ENCODE results near the gene CLEC11A. TPM values are rescaled to one million over a fixed set of nuclear protein-coding genes. Genes with fewer than 3 reads are reported as not detected.

CLEC11A gene
- total RNA-seq, 1 donor: 23.5 TPM

DNA sequence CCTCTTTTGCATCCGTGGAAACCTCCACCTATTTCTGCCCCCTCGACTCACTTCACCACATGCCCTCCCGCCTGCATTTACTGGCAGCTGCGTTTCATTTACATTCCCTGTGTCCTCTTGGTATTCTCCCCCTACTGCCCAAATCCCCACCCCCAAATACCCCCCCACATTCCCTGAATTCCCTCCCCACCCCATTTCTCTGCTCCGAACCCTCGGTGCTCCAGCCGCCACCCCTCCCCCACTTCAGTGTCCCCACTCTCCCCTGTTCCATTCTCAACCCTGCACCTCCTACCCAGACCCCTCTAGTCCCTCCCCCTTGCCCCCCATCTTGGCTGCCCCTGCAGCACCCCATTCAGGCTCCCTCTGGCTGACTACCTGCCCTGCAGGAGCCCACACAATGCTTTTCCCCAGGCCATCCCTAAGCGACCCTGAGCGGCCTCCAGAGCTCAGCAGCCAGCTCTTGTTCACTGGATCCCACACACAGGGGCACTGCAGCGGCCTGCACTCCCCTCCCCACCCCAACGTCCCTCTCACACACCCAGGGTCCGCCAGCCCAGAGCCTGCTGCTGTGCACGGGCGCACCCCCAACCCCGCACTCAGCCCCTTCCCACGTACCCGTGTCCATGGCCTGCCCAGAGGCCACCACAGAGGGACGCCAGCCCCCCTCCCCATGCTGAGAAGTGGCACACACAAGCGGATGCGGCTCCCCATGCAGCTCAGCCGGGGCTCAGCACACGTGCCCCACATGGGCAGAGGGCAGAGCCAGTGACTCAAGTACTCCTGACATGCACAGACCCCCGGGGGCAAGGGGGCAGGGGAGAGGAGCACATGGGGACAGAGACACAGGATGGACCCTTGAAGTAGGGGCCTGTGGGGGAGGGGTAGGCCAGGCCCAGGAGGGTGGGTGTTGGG is 29.8 kb upstream of the CLEC11A start:
- Histone ChIP-seq H3K4me2 (ENCODE audit: insufficient read depth, low read length) (no peak overlapping the region), H3K36me3 (ENCODE audit: insufficient read depth, low read length) (no peaks in the 10 kb centered on the region), H3K27ac (ENCODE audit: low read depth, low read length) (no peak overlapping the region), H3K27me3 (ENCODE audit: insufficient read depth, low read length) (peaks cover 6% of the 10 kb centered on the region), H3K4me1 (ENCODE audit: insufficient read depth, low read length) (no peaks in the 10 kb centered on the region), H3K9me3 (ENCODE audit: low read depth, low read length) (no peaks in the 10 kb centered on the region), H3K4me3 (ENCODE audit: insufficient read depth, low read length) (no peak overlapping the region), H2AFZ (ENCODE audit: low read length) (no peak overlapping the region), H4K20me1 (ENCODE audit: insufficient read depth, low read length) (peaks cover 7% of the 10 kb centered on the region), H3K79me2 (ENCODE audit: insufficient read depth, low read length) (no peaks in the 10 kb centered on the region)
- DNase-seq (ENCODE audit: insufficient read length, low spot score, missing footprints): no peak
- TF ChIP-seq, protein P1, sequence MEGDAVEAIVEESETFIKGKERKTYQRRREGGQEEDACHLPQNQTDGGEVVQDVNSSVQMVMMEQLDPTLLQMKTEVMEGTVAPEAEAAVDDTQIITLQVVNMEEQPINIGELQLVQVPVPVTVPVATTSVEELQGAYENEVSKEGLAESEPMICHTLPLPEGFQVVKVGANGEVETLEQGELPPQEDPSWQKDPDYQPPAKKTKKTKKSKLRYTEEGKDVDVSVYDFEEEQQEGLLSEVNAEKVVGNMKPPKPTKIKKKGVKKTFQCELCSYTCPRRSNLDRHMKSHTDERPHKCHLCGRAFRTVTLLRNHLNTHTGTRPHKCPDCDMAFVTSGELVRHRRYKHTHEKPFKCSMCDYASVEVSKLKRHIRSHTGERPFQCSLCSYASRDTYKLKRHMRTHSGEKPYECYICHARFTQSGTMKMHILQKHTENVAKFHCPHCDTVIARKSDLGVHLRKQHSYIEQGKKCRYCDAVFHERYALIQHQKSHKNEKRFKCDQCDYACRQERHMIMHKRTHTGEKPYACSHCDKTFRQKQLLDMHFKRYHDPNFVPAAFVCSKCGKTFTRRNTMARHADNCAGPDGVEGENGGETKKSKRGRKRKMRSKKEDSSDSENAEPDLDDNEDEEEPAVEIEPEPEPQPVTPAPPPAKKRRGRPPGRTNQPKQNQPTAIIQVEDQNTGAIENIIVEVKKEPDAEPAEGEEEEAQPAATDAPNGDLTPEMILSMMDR (IDR thresholded peaks at IDR 0.05; ENCODE audit: extremely low read depth, low read depth, low read length): no peak

DNA sequence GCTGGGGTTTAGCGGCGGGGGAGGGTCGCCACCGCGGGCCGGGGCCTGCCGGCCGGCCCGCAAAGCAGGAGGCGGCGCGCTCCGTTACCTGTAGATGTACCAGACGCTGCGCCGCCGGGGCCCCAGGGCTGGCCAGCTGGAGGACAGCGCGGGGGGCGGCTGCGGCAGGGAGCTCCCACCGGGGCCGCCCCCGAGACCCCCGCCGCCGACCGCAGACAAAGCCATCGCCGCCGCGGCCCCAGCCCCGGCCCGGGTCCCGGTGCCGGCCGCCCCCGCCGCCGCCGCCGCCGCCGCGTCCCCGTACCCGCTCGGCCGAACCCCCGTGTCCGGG is 28.4 kb upstream of the CLEC11A start:
- TF ChIP-seq, protein P1 (IDR thresholded peaks at IDR 0.05; ENCODE audit: extremely low read depth, low read depth, low read length): no peak
- Histone ChIP-seq H3K27ac (ENCODE audit: low read depth, low read length) (no peak overlapping the region), H3K79me2 (ENCODE audit: insufficient read depth, low read length) (no peaks in the 10 kb centered on the region), H3K4me2 (ENCODE audit: insufficient read depth, low read length) (no peak overlapping the region), H3K9me3 (ENCODE audit: low read depth, low read length) (no peaks in the 10 kb centered on the region), H3K36me3 (ENCODE audit: insufficient read depth, low read length) (no peaks in the 10 kb centered on the region), H3K4me3 (ENCODE audit: insufficient read depth, low read length) (no peak overlapping the region), H3K27me3 (ENCODE audit: insufficient read depth, low read length) (peaks cover 6% of the 10 kb centered on the region), H3K4me1 (ENCODE audit: insufficient read depth, low read length) (no peaks in the 10 kb centered on the region), H2AFZ (ENCODE audit: low read length) (no peak overlapping the region), H4K20me1 (ENCODE audit: insufficient read depth, low read length) (peaks cover 7% of the 10 kb centered on the region)
- no peak for DNase-seq (ENCODE audit: insufficient read length, low spot score, missing footprints)

DNA sequence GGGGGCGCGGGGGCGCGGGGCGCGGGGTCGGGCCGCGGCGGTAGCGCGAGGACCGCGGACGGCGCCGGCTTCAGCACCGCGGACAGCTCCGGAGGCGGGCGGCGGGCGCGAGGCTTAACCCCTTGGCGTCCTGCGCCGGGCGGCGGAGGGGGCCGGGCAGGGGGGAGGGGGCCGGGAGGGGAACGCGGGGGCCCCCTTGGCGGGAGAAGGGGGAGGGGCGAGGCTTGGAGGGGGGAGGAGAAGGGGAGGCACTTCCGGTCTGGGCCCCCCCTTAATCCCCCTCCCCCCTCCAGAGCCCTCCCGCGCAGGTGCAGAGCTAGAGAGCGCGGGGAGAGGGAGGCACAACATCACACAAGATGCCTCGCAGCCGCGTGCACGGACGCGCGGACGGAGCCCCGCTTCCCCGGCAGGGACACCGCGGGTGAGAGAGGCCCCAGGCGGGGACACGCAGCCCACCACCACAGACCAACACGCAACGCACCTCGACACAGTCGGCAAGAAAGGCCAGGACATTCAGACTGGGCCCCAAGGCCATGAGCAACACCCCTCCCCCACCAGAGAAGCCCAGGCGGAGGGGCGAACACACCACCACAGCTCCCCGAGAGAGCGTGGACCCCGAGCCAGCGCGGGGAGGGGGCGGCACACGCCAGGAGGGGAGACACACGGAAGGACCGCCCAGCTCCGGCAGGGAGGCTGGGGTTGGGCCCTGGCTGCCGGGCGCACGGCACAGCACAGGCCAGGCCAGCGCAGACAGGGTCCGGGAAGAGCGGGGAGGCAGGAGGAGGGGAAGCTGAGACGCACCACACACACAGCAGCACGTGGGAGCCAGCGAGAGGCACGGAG is 27.7 kb upstream of the CLEC11A start:
- Histone ChIP-seq H3K4me3 (ENCODE audit: insufficient read depth, low read length) (no peak overlapping the region), H3K4me2 (ENCODE audit: insufficient read depth, low read length) (no peak overlapping the region), H3K4me1 (ENCODE audit: insufficient read depth, low read length) (no peaks in the 10 kb centered on the region), H3K27me3 (ENCODE audit: insufficient read depth, low read length) (peaks cover 6% of the 10 kb centered on the region), H2AFZ (ENCODE audit: low read length) (no peak overlapping the region), H3K27ac (ENCODE audit: low read depth, low read length) (no peak overlapping the region), H3K36me3 (ENCODE audit: insufficient read depth, low read length) (no peaks in the 10 kb centered on the region), H4K20me1 (ENCODE audit: insufficient read depth, low read length) (peaks cover 7% of the 10 kb centered on the region), H3K9me3 (ENCODE audit: low read depth, low read length) (no peaks in the 10 kb centered on the region), H3K79me2 (ENCODE audit: insufficient read depth, low read length) (no peaks in the 10 kb centered on the region)
- DNase-seq (ENCODE audit: insufficient read length, low spot score, missing footprints): peak; percentile 96
- TF ChIP-seq, protein P1 (IDR thresholded peaks at IDR 0.05; ENCODE audit: extremely low read depth, low read depth, low read length): no peak

DNA sequence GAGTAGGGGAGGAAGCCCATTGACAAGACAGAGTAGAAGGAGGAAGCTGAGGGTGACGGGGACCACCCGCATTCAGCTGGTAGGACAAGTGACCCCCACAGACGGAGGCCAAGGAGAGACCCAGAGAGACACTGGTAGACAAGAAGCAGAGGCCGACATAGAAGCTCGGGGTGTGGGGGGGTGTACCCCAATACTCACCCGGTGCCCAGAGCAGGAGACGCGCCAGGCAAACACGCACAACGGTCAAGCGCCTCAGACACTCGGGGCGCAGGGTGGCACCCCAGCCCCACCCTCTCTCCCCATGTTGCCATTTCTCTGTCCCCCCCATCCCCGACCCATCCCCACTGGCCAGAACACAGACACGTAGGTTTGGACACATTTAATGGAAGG is 27.1 kb upstream of the CLEC11A start:
- Histone ChIP-seq H3K27me3 (ENCODE audit: insufficient read depth, low read length) (peaks cover 6% of the 10 kb centered on the region), H3K79me2 (ENCODE audit: insufficient read depth, low read length) (no peaks in the 10 kb centered on the region), H3K27ac (ENCODE audit: low read depth, low read length) (no peak overlapping the region), H3K9me3 (ENCODE audit: low read depth, low read length) (no peaks in the 10 kb centered on the region), H3K36me3 (ENCODE audit: insufficient read depth, low read length) (no peaks in the 10 kb centered on the region), H3K4me3 (ENCODE audit: insufficient read depth, low read length) (no peak overlapping the region), H2AFZ (ENCODE audit: low read length) (no peak overlapping the region), H3K4me2 (ENCODE audit: insufficient read depth, low read length) (no peak overlapping the region), H3K4me1 (ENCODE audit: insufficient read depth, low read length) (no peaks in the 10 kb centered on the region), H4K20me1 (ENCODE audit: insufficient read depth, low read length) (peaks cover 7% of the 10 kb centered on the region)
- DNase-seq (ENCODE audit: insufficient read length, low spot score, missing footprints): no peak
- TF ChIP-seq, protein P1 (IDR thresholded peaks at IDR 0.05; ENCODE audit: extremely low read depth, low read depth, low read length): no peak
